PC-9 (cell line): Measurements from ENCODE around the gene FGF23.

Source experiments
- CTCF ChIP-seq: fragments of 200-600 bp; sonication (generic); conservative IDR thresholded peaks from 2 replicates; pipeline ENCODE4 v1.6.1; 2017; ENCODE audit warnings: mixed run types, antibody characterized with exemption, mild to moderate bottlenecking, moderate library complexity
- EZH2 ChIP-seq: fragments of 200-600 bp; sonication (generic); IDR thresholded peaks from 2 replicates; pipeline ENCODE4 v1.8.0; 2017; ENCODE audit warnings: antibody characterized with exemption, low read depth

- TF ChIP-seq CTCF (no peak), EZH2 (no peak)
Measured at GRCh38 chr12:4423528-4424195, 44.1 kb upstream of the FGF23 start.
